Measurements from ENCODE around the gene SCGB3A1.

Gene SCGB3A1

GRCh38 chr5:180628211-180628610 lies 36.9 kb upstream of the SCGB3A1 start:
- Mint-ChIP-seq H3K9me3 (no peaks in the 10 kb centered on the region), H3K27ac (no peak overlapping the region), H3K4me3 (no peak overlapping the region), H3K27me3 (peaks cover 41% of the 10 kb centered on the region), H3K36me3 (no peaks in the 10 kb centered on the region), H3K4me1 (peaks cover 14% of the 10 kb centered on the region)
- no peak for ATAC-seq

- no peak for ATAC-seq
- Mint-ChIP-seq H3K36me3 (no peaks in the 10 kb centered on the region), H3K4me1 (peaks cover 10% of the 10 kb centered on the region), H3K4me3 (no peak overlapping the region), H3K27ac (no peak overlapping the region), H3K9me3 (no peaks in the 10 kb centered on the region), H3K27me3 (peaks cover 34% of the 10 kb centered on the region)
Observed at GRCh38 chr5:180627386-180628120, 36.3 kb upstream of the SCGB3A1 start.

GRCh38 chr5:180626661-180627385 lies 35.5 kb upstream of the SCGB3A1 start:
- no peak overlapping the region for H3K27ac Mint-ChIP-seq
- H3K4me1 Mint-ChIP-seq, result peaks cover 5% of the 10 kb centered on the region
- H3K27me3 Mint-ChIP-seq, result peaks cover 27% of the 10 kb centered on the region
- H3K4me3 Mint-ChIP-seq, result no peak overlapping the region
- ATAC-seq, result no peak
- H3K9me3 Mint-ChIP-seq, result no peaks in the 10 kb centered on the region
- H3K36me3 Mint-ChIP-seq, result no peaks in the 10 kb centered on the region

GRCh38 chr5:180625791-180626660 lies 34.7 kb upstream of the SCGB3A1 start:
- Mint-ChIP-seq H3K27me3 (peaks cover 26% of the 10 kb centered on the region), H3K4me1 (peaks cover 5% of the 10 kb centered on the region), H3K4me3 (no peak overlapping the region), H3K36me3 (no peaks in the 10 kb centered on the region), H3K9me3 (no peaks in the 10 kb centered on the region), H3K27ac (no peak overlapping the region)
- ATAC-seq, result no peak

- Mint-ChIP-seq H3K36me3 (no peaks in the 10 kb centered on the region), H3K27ac (no peak overlapping the region), H3K4me3 (no peak overlapping the region), H3K9me3 (peaks cover 3% of the 10 kb centered on the region), H3K4me1 (peaks cover 5% of the 10 kb centered on the region), H3K27me3 (peaks cover 26% of the 10 kb centered on the region)
- no peak for ATAC-seq
Observed at GRCh38 chr5:180625125-180625790, 34.0 kb upstream of the SCGB3A1 start.

GRCh38 chr5:180624587-180624986 lies 33.3 kb upstream of the SCGB3A1 start:
- H3K36me3 Mint-ChIP-seq, result no peaks in the 10 kb centered on the region
- no peak overlapping the region for H3K27ac Mint-ChIP-seq
- peaks cover 5% of the 10 kb centered on the region for H3K4me1 Mint-ChIP-seq
- no peak overlapping the region for H3K4me3 Mint-ChIP-seq
- H3K9me3 Mint-ChIP-seq, result peaks cover 3% of the 10 kb centered on the region
- H3K27me3 Mint-ChIP-seq, result peaks cover 31% of the 10 kb centered on the region
- ATAC-seq, result no peak

- Mint-ChIP-seq H3K36me3 (no peaks in the 10 kb centered on the region), H3K4me1 (peaks cover 5% of the 10 kb centered on the region), H3K4me3 (no peak overlapping the region), H3K27me3 (peaks cover 35% of the 10 kb centered on the region), H3K9me3 (peaks cover 3% of the 10 kb centered on the region), H3K27ac (no peak overlapping the region)
- ATAC-seq, result no peak
Observed at GRCh38 chr5:180623844-180624243, 32.5 kb upstream of the SCGB3A1 start.

GRCh38 chr5:180623411-180623834 lies 32.1 kb upstream of the SCGB3A1 start:
- H3K36me3 Mint-ChIP-seq, result no peaks in the 10 kb centered on the region
- H3K27me3 Mint-ChIP-seq, result peaks cover 39% of the 10 kb centered on the region
- peaks cover 3% of the 10 kb centered on the region for H3K9me3 Mint-ChIP-seq
- H3K4me1 Mint-ChIP-seq, result peaks cover 5% of the 10 kb centered on the region
- no peak overlapping the region for H3K27ac Mint-ChIP-seq
- ATAC-seq, result no peak
- H3K4me3 Mint-ChIP-seq, result no peak overlapping the region

- no peak overlapping the region for H3K4me3 Mint-ChIP-seq
- no peak overlapping the region for H3K27ac Mint-ChIP-seq
- H3K36me3 Mint-ChIP-seq, result no peaks in the 10 kb centered on the region
- peaks cover 43% of the 10 kb centered on the region for H3K27me3 Mint-ChIP-seq
- H3K9me3 Mint-ChIP-seq, result peaks cover 3% of the 10 kb centered on the region
- peaks cover 5% of the 10 kb centered on the region for H3K4me1 Mint-ChIP-seq
- no peak for ATAC-seq
Observed at GRCh38 chr5:180622910-180623309, 31.6 kb upstream of the SCGB3A1 start.

GRCh38 chr5:180621311-180621710 lies 30.0 kb upstream of the SCGB3A1 start:
- Mint-ChIP-seq H3K27ac (no peak overlapping the region), H3K9me3 (peaks cover 3% of the 10 kb centered on the region), H3K27me3 (peaks cover 34% of the 10 kb centered on the region), H3K36me3 (no peaks in the 10 kb centered on the region), H3K4me3 (no peak overlapping the region), H3K4me1 (peaks cover 5% of the 10 kb centered on the region)
- ATAC-seq, result no peak

- Mint-ChIP-seq H3K27ac (no peak overlapping the region), H3K36me3 (no peaks in the 10 kb centered on the region), H3K9me3 (peaks cover 3% of the 10 kb centered on the region), H3K4me1 (peaks cover 5% of the 10 kb centered on the region), H3K27me3 (peaks cover 24% of the 10 kb centered on the region), H3K4me3 (no peak overlapping the region)
- ATAC-seq, result no peak
Observed at GRCh38 chr5:180620014-180620413, 28.7 kb upstream of the SCGB3A1 start.

GRCh38 chr5:180619563-180619915 lies 28.2 kb upstream of the SCGB3A1 start:
- H3K27ac Mint-ChIP-seq, result no peak overlapping the region
- H3K4me3 Mint-ChIP-seq, result peak overlapping the region; percentile 51
- no peak for ATAC-seq
- H3K36me3 Mint-ChIP-seq, result no peaks in the 10 kb centered on the region
- peaks cover 19% of the 10 kb centered on the region for H3K27me3 Mint-ChIP-seq
- H3K9me3 Mint-ChIP-seq, result peaks cover 3% of the 10 kb centered on the region
- peaks cover 5% of the 10 kb centered on the region for H3K4me1 Mint-ChIP-seq

GRCh38 chr5:180618829-180619562 lies 27.7 kb upstream of the SCGB3A1 start:
- Mint-ChIP-seq H3K4me3 (peak overlapping the region; percentile 15), H3K27ac (no peak overlapping the region), H3K36me3 (no peaks in the 10 kb centered on the region), H3K9me3 (peaks cover 3% of the 10 kb centered on the region), H3K4me1 (peaks cover 5% of the 10 kb centered on the region), H3K27me3 (peaks cover 17% of the 10 kb centered on the region)
- ATAC-seq, result peak; percentile 44

- Mint-ChIP-seq H3K27me3 (peaks cover 21% of the 10 kb centered on the region), H3K36me3 (no peaks in the 10 kb centered on the region), H3K9me3 (peaks cover 3% of the 10 kb centered on the region), H3K27ac (no peak overlapping the region), H3K4me1 (no peaks in the 10 kb centered on the region), H3K4me3 (no peak overlapping the region)
- ATAC-seq, result no peak
Observed at GRCh38 chr5:180618487-180618828, 27.2 kb upstream of the SCGB3A1 start.
